ENCODE measurements around the gene PRTG. TPM values are rescaled to one million over a fixed set of nuclear protein-coding genes. Genes with fewer than 3 reads are reported as not detected.

Gene PRTG
- total RNA-seq, 1 experiment from 2014 or later, result 3.6 TPM

DNA sequence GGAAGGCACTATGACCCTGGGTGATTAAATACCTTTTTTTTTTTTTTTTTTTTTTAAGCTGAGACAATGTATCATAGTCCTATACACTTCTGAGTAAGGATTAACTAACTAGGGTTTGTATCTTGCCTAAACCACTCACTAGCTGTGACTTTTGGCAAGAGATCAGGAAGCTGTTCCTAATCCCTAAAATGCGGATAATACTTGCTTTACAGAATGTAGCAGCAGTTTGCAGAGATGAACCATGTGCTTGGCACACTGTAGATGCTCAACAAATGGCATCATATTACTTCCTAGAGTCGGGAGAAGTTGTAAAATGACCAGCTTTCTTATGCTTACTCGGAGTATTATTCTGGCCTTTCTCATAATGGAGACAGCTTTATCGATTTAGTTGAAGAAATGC, 129.2 kb downstream of the PRTG start (continued):
- TF ChIP-seq, protein P1, sequence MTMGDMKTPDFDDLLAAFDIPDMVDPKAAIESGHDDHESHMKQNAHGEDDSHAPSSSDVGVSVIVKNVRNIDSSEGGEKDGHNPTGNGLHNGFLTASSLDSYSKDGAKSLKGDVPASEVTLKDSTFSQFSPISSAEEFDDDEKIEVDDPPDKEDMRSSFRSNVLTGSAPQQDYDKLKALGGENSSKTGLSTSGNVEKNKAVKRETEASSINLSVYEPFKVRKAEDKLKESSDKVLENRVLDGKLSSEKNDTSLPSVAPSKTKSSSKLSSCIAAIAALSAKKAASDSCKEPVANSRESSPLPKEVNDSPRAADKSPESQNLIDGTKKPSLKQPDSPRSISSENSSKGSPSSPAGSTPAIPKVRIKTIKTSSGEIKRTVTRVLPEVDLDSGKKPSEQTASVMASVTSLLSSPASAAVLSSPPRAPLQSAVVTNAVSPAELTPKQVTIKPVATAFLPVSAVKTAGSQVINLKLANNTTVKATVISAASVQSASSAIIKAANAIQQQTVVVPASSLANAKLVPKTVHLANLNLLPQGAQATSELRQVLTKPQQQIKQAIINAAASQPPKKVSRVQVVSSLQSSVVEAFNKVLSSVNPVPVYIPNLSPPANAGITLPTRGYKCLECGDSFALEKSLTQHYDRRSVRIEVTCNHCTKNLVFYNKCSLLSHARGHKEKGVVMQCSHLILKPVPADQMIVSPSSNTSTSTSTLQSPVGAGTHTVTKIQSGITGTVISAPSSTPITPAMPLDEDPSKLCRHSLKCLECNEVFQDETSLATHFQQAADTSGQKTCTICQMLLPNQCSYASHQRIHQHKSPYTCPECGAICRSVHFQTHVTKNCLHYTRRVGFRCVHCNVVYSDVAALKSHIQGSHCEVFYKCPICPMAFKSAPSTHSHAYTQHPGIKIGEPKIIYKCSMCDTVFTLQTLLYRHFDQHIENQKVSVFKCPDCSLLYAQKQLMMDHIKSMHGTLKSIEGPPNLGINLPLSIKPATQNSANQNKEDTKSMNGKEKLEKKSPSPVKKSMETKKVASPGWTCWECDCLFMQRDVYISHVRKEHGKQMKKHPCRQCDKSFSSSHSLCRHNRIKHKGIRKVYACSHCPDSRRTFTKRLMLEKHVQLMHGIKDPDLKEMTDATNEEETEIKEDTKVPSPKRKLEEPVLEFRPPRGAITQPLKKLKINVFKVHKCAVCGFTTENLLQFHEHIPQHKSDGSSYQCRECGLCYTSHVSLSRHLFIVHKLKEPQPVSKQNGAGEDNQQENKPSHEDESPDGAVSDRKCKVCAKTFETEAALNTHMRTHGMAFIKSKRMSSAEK (CRISPR knock-in tag; IDR thresholded peaks at IDR 0.05; ENCODE audit: borderline replicate concordance), result no peak
- TF ChIP-seq RELA (CRISPR knock-in tag; IDR thresholded peaks at IDR 0.05; ENCODE audit: borderline replicate concordance), result no peak
- TF ChIP-seq ATF1 (CRISPR knock-in tag; IDR thresholded peaks at IDR 0.05), result no peak
- TF ChIP-seq NR2C2 (CRISPR knock-in tag; IDR thresholded peaks at IDR 0.05), result no peak
- TF ChIP-seq MYBL2 (CRISPR knock-in tag; IDR thresholded peaks at IDR 0.05), result no peak
- TF ChIP-seq, protein P2, sequence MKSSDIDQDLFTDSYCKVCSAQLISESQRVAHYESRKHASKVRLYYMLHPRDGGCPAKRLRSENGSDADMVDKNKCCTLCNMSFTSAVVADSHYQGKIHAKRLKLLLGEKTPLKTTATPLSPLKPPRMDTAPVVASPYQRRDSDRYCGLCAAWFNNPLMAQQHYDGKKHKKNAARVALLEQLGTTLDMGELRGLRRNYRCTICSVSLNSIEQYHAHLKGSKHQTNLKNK (CRISPR knock-in tag; IDR thresholded peaks at IDR 0.05), result no peak
- TF ChIP-seq, protein P3, sequence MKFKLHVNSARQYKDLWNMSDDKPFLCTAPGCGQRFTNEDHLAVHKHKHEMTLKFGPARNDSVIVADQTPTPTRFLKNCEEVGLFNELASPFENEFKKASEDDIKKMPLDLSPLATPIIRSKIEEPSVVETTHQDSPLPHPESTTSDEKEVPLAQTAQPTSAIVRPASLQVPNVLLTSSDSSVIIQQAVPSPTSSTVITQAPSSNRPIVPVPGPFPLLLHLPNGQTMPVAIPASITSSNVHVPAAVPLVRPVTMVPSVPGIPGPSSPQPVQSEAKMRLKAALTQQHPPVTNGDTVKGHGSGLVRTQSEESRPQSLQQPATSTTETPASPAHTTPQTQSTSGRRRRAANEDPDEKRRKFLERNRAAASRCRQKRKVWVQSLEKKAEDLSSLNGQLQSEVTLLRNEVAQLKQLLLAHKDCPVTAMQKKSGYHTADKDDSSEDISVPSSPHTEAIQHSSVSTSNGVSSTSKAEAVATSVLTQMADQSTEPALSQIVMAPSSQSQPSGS (CRISPR knock-in tag; IDR thresholded peaks at IDR 0.05; ENCODE audit: borderline replicate concordance, low read depth), result no peak
- TF ChIP-seq, protein P4, sequence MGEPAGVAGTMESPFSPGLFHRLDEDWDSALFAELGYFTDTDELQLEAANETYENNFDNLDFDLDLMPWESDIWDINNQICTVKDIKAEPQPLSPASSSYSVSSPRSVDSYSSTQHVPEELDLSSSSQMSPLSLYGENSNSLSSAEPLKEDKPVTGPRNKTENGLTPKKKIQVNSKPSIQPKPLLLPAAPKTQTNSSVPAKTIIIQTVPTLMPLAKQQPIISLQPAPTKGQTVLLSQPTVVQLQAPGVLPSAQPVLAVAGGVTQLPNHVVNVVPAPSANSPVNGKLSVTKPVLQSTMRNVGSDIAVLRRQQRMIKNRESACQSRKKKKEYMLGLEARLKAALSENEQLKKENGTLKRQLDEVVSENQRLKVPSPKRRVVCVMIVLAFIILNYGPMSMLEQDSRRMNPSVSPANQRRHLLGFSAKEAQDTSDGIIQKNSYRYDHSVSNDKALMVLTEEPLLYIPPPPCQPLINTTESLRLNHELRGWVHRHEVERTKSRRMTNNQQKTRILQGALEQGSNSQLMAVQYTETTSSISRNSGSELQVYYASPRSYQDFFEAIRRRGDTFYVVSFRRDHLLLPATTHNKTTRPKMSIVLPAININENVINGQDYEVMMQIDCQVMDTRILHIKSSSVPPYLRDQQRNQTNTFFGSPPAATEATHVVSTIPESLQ (CRISPR knock-in tag; IDR thresholded peaks at IDR 0.05), result no peak

DNA sequence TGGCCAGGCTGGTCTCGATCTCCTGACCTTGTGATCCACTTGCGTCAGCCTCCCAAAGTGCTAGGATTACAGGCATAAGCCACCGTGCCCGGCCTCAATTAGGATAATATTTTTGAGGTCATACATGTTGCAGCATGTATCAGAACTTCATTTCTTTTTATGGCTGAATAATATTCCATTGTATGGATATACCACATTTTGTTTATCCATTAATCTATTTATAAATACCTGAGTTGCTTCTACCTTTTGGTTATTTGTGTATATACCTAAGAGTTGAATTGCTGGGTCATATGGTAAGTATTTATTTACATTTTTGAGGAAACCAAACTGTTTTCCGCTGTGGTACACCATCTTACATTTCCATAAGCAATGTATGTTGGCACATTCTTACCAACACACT, 136.7 kb downstream of the PRTG start:
- ChIA-PET POLR2A (no interaction called here), CTCF (no interaction called here)
- Mint-ChIP-seq H3K4me3 (no peak overlapping the region), H3K36me3 (peaks cover 4% of the 10 kb centered on the region), H3K9me3 (peaks cover 23% of the 10 kb centered on the region), H3K4me1 (no peaks in the 10 kb centered on the region), H3K27ac (no peak overlapping the region), H3K27me3 (ENCODE audit: low read depth) (no peaks in the 10 kb centered on the region; the same call in 1 of the 2 replicates)
- DNase-seq (ENCODE audit: low spot score) (no peak), ATAC-seq (no peak)
- no peak for TF ChIP-seq ZNF263 (CRISPR knock-in tag; IDR thresholded peaks at IDR 0.05; ENCODE audit: low read depth)
- TF ChIP-seq, protein P5, sequence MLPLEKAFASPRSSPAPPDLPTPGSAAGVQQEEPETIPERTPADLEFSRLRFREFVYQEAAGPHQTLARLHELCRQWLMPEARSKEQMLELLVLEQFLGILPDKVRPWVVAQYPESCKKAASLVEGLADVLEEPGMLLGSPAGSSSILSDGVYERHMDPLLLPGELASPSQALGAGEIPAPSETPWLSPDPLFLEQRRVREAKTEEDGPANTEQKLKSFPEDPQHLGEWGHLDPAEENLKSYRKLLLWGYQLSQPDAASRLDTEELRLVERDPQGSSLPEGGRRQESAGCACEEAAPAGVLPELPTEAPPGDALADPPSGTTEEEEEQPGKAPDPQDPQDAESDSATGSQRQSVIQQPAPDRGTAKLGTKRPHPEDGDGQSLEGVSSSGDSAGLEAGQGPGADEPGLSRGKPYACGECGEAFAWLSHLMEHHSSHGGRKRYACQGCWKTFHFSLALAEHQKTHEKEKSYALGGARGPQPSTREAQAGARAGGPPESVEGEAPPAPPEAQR (CRISPR knock-in tag; IDR thresholded peaks at IDR 0.05), result no peak
- TF ChIP-seq, protein P6, sequence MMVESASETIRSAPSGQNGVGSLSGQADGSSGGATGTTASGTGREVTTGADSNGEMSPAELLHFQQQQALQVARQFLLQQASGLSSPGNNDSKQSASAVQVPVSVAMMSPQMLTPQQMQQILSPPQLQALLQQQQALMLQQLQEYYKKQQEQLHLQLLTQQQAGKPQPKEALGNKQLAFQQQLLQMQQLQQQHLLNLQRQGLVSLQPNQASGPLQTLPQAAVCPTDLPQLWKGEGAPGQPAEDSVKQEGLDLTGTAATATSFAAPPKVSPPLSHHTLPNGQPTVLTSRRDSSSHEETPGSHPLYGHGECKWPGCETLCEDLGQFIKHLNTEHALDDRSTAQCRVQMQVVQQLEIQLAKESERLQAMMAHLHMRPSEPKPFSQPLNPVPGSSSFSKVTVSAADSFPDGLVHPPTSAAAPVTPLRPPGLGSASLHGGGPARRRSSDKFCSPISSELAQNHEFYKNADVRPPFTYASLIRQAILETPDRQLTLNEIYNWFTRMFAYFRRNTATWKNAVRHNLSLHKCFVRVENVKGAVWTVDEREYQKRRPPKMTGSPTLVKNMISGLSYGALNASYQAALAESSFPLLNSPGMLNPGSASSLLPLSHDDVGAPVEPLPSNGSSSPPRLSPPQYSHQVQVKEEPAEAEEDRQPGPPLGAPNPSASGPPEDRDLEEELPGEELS (CRISPR knock-in tag; IDR thresholded peaks at IDR 0.05), result no peak
- TF ChIP-seq, protein P7, sequence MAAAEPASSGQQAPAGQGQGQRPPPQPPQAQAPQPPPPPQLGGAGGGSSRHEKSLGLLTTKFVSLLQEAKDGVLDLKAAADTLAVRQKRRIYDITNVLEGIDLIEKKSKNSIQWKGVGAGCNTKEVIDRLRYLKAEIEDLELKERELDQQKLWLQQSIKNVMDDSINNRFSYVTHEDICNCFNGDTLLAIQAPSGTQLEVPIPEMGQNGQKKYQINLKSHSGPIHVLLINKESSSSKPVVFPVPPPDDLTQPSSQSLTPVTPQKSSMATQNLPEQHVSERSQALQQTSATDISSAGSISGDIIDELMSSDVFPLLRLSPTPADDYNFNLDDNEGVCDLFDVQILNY (CRISPR knock-in tag; IDR thresholded peaks at IDR 0.05), result no peak
- no peak for TF ChIP-seq ZNF423 (CRISPR knock-in tag; IDR thresholded peaks at IDR 0.05)
- no peak for TF ChIP-seq NR3C1 (CRISPR knock-in tag; conservative IDR thresholded peaks at IDR 0.05; ENCODE audit: low read depth)
- TF ChIP-seq, protein P8, sequence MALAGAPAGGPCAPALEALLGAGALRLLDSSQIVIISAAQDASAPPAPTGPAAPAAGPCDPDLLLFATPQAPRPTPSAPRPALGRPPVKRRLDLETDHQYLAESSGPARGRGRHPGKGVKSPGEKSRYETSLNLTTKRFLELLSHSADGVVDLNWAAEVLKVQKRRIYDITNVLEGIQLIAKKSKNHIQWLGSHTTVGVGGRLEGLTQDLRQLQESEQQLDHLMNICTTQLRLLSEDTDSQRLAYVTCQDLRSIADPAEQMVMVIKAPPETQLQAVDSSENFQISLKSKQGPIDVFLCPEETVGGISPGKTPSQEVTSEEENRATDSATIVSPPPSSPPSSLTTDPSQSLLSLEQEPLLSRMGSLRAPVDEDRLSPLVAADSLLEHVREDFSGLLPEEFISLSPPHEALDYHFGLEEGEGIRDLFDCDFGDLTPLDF (CRISPR knock-in tag; IDR thresholded peaks at IDR 0.05), result no peak
- TF ChIP-seq OVOL2 (CRISPR knock-in tag; IDR thresholded peaks at IDR 0.05; ENCODE audit: borderline replicate concordance), result no peak
- TF ChIP-seq, protein P4 (CRISPR knock-in tag; IDR thresholded peaks at IDR 0.05), result no peak
- TF ChIP-seq, protein P9, sequence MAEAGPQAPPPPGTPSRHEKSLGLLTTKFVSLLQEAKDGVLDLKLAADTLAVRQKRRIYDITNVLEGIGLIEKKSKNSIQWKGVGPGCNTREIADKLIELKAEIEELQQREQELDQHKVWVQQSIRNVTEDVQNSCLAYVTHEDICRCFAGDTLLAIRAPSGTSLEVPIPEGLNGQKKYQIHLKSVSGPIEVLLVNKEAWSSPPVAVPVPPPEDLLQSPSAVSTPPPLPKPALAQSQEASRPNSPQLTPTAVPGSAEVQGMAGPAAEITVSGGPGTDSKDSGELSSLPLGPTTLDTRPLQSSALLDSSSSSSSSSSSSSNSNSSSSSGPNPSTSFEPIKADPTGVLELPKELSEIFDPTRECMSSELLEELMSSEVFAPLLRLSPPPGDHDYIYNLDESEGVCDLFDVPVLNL (CRISPR knock-in tag; IDR thresholded peaks at IDR 0.05; ENCODE audit: borderline replicate concordance, low read depth), result no peak
- no peak for TF ChIP-seq ESRRA (CRISPR knock-in tag; IDR thresholded peaks at IDR 0.05; ENCODE audit: borderline replicate concordance)

All from WTC11 (cell line).